ENCODE data around the gene FAM184B. TPM values are rescaled to one million over a fixed set of nuclear protein-coding genes. Genes with fewer than 3 reads are reported as not detected.

The FAM184B gene
- total and polyA plus RNA-seq, 10 donors = 0.03 to 0.04 (median 0.03) TPM; not detected in 7

DNA sequence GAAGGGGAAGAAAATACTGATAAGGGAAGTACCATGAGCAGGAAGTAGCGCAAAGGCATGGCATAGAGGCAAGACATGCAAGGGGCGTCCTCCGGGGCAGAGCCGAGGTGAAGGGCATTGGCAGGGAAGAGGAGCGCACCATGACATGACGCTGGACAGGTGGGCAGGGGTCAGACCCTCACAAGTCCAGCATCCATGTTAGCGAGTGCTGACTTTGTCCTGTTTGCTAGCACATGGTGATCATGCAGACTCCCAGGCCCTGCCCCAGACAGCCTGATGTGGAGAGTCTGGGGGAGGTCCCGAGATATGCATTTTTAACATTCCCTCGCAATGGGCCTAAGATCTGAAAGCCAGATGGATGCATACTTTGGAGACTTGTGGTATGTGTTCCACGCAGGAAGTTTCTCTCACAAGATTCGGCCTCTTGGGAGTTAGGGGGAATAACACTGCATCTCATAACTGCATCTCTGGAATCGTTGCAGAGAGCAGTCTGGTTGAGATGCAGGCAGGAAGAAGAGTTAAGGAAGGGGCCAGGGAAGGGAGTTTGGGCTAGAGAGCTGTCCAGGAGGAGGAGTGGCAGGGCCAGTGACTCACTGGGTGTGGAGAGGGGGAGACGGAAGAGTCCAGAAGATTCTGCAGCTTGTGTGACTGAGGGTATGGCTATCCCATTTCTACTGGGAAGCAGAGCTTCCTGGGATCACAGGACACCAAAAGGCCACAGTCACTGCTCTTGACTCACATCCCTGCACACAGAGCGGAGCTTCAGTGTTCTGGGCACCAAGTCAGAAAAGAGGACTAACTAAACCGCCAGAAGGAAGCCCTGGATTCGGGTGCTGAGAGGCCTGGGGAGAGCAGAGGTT lies 59.7 kb downstream of the FAM184B start:
- Histone ChIP-seq H3K9me3 (no peaks in the 10 kb centered on the region), H3K4me1 (no peaks in the 10 kb centered on the region), H3K27ac (no peak overlapping the region), H3K36me3 (no peaks in the 10 kb centered on the region), H3K4me3 (no peak overlapping the region), H3K27me3 (replicated peaks in 1 of 7) (peaks cover 0 to 9% (median 0%) of the 10 kb centered on the region in 7 donors)
- intact Hi-C loops (cut with DNase I; ENCODE audit: low total_unique reads) = no loop called here
- no peak for DNase-seq
- TF ChIP-seq POLR2A (IDR thresholded peaks at IDR 0.05) (no peak), POLR2AphosphoS5 (IDR thresholded peaks at IDR 0.05) (no peak)
- TF ChIP-seq, protein P1, sequence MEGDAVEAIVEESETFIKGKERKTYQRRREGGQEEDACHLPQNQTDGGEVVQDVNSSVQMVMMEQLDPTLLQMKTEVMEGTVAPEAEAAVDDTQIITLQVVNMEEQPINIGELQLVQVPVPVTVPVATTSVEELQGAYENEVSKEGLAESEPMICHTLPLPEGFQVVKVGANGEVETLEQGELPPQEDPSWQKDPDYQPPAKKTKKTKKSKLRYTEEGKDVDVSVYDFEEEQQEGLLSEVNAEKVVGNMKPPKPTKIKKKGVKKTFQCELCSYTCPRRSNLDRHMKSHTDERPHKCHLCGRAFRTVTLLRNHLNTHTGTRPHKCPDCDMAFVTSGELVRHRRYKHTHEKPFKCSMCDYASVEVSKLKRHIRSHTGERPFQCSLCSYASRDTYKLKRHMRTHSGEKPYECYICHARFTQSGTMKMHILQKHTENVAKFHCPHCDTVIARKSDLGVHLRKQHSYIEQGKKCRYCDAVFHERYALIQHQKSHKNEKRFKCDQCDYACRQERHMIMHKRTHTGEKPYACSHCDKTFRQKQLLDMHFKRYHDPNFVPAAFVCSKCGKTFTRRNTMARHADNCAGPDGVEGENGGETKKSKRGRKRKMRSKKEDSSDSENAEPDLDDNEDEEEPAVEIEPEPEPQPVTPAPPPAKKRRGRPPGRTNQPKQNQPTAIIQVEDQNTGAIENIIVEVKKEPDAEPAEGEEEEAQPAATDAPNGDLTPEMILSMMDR (IDR thresholded peaks at IDR 0.05 in 8 of 11, conservative IDR thresholded peaks at IDR 0.05 in 3 of 11) = no peak
- 78 to 88% (median 82%) methylated on average over 15 to 16 of the region's 16 CpGs for WGBS, 5 donors

DNA sequence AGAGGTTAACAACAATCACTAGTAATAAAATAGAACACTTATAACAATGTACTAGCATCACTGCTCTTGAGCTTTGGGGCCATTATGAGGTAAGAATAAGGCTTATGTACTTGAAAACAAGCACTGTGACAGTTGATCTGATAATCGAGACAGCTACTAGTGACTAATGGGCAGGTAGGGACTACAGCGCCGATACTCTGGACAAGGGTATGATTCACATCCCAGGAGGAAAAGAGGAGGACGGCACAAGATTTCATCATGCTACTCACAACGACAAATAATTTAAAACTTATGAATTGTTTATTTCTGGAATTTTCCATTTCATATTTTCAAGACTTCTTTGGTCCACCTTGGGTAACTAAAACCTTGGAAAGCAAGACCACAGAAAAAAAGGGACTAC lies 62.3 kb downstream of the FAM184B start:
- 90 to 95% (median 91%) methylated on average over 5 of the region's 5 CpGs for WGBS, 5 donors

GRCh38 chr4:17718471-17718870 lies 63.0 kb downstream of the FAM184B start:
- H3K4me1 ChIP-seq = no peaks in the 10 kb centered on the region
- WGBS, 5 donors = 71 to 85% (median 80%) methylated on average over 3 of the region's 3 CpGs
- DNase-seq = no peak
- no peak overlapping the region for H3K4me3 ChIP-seq
- intact Hi-C loops (cut with DNase I; ENCODE audit: low total_unique reads) = no loop called here
- H3K27ac ChIP-seq = no peak overlapping the region
- TF ChIP-seq POLR2A (IDR thresholded peaks at IDR 0.05) (no peak), POLR2AphosphoS5 (IDR thresholded peaks at IDR 0.05) (no peak)
- TF ChIP-seq, protein P1 (IDR thresholded peaks at IDR 0.05 in 8 of 11, conservative IDR thresholded peaks at IDR 0.05 in 3 of 11) = no peak
- no peaks in the 10 kb centered on the region for H3K36me3 ChIP-seq
- H3K9me3 ChIP-seq = no peaks in the 10 kb centered on the region
- no peaks in the 10 kb centered on the region for H3K27me3 ChIP-seq (replicated peaks in 1 of 7)

More for the DNA sequence above, 62.3 kb downstream of the FAM184B start:
- no peak for DNase-seq
- no peak for TF ChIP-seq POLR2A (IDR thresholded peaks at IDR 0.05)
- TF ChIP-seq POLR2AphosphoS5 (IDR thresholded peaks at IDR 0.05) = no peak
- TF ChIP-seq, protein P1 (IDR thresholded peaks at IDR 0.05 in 8 of 11, conservative IDR thresholded peaks at IDR 0.05 in 3 of 11) = no peak
- Histone ChIP-seq H3K4me1 (no peaks in the 10 kb centered on the region), H3K27ac (no peak overlapping the region), H3K9me3 (no peaks in the 10 kb centered on the region), H3K27me3 (replicated peaks in 1 of 7) (no peaks in the 10 kb centered on the region), H3K36me3 (no peaks in the 10 kb centered on the region), H3K4me3 (no peak overlapping the region)
- intact Hi-C loops (cut with DNase I; ENCODE audit: low total_unique reads) = no loop called here

- no peak overlapping the region for H3K27ac ChIP-seq
- intact Hi-C loops (cut with DNase I; ENCODE audit: low total_unique reads) = no loop called here
- no peaks in the 10 kb centered on the region for H3K36me3 ChIP-seq
- no peaks in the 10 kb centered on the region for H3K27me3 ChIP-seq (replicated peaks in 1 of 7)
- TF ChIP-seq, protein P1 (IDR thresholded peaks at IDR 0.05 in 8 of 11, conservative IDR thresholded peaks at IDR 0.05 in 3 of 11) = no peak
- TF ChIP-seq POLR2AphosphoS5 (IDR thresholded peaks at IDR 0.05) = no peak
- no peak for TF ChIP-seq POLR2A (IDR thresholded peaks at IDR 0.05)
- H3K4me3 ChIP-seq = no peak overlapping the region
- H3K9me3 ChIP-seq = no peaks in the 10 kb centered on the region
- no peaks in the 10 kb centered on the region for H3K4me1 ChIP-seq
- 69 to 82% (median 75%) methylated on average over 5 of the region's 5 CpGs for WGBS, 5 donors
- no peak for DNase-seq
These were observed 64.1 kb downstream of the FAM184B start for GRCh38 chr4:17717301-17717700.

Measured in spleen (tissue), 11 donors.